OCI-LY7 (cell line): ENCODE data around the gene SLC35A5.

Experiments used
- CTCF ChIP-seq: fragments of 200-600 bp; sonication (generic); conservative IDR thresholded peaks from 2 replicates; pipeline ENCODE4 v1.5.1; 2014; ENCODE audit warnings: mild to moderate bottlenecking, antibody characterized with exemption, low read length, moderate library complexity, mixed read lengths
- EZH2phosphoT487 ChIP-seq: fragments of 200-600 bp; sonication (generic); IDR thresholded peaks from 2 replicates; pipeline ENCODE4 v1.6.1; 2018; ENCODE audit warnings: low read depth, borderline replicate concordance, mild to moderate bottlenecking, mixed run types, antibody characterized with exemption, low read length, moderate library complexity, mixed read lengths

GRCh38 chr3:112623717-112624116 lies 61.9 kb downstream of the SLC35A5 start:
- TF ChIP-seq CTCF (no peak), EZH2phosphoT487 (no peak)
